Ramos (cell line): Measurements from ENCODE around the gene POLD2.

ENCODE experiments used
- in situ Hi-C: fragments of 300-500 bp; cut with MboI; formaldehyde crosslinking; loops from one replicate; pipeline ENCODE4 v1.14.3; 2022; ENCODE audit warnings: low sequenced_read_pairs; ENCODE audit not compliant: unreplicated experiment

The POLD2 gene

GRCh38 chr7:44114586-44115310 lies 8.6 kb downstream of the POLD2 start:
- in situ Hi-C loops: no loop called here

- in situ Hi-C loops: no loop called here
Observed at GRCh38 chr7:44113764-44114354, 9.5 kb downstream of the POLD2 start.

GRCh38 chr7:44112997-44113763 lies 10.2 kb downstream of the POLD2 start:
- in situ Hi-C loops: no loop called here

GRCh38 chr7:44112231-44112996 lies 10.9 kb downstream of the POLD2 start:
- in situ Hi-C loops: no loop called here

- in situ Hi-C loops: no loop called here
Observed at GRCh38 chr7:44111761-44112160, 11.6 kb downstream of the POLD2 start.

GRCh38 chr7:44110719-44111635 lies 12.4 kb downstream of the POLD2 start:
- in situ Hi-C loops: no loop called here

GRCh38 chr7:44109991-44110390 lies 13.4 kb downstream of the POLD2 start:
- in situ Hi-C loops: no loop called here

GRCh38 chr7:44108768-44109750 lies 14.3 kb downstream of the POLD2 start:
- in situ Hi-C loops: no loop called here

- in situ Hi-C loops: no loop called here
Observed at GRCh38 chr7:44107961-44108767, 15.2 kb downstream of the POLD2 start.

- in situ Hi-C loops: no loop called here
Observed at GRCh38 chr7:44107116-44107960, 16.0 kb downstream of the POLD2 start.

- in situ Hi-C loops: no loop called here
Observed at GRCh38 chr7:44106311-44107065, 16.9 kb downstream of the POLD2 start.

GRCh38 chr7:44105832-44106231 lies 17.5 kb downstream of the POLD2 start:
- in situ Hi-C loops: no loop called here

- in situ Hi-C loops: no loop called here
Observed at GRCh38 chr7:44104860-44105771, 18.2 kb downstream of the POLD2 start.

- in situ Hi-C loops: no loop called here
Observed at GRCh38 chr7:44103923-44104859, 19.2 kb downstream of the POLD2 start, which contains the start of gene AEBP1. TSS of gene AEBP1 (plus strand) at chr7:44104345. CDS start at chr7:44104666, 321 bp downstream.
